Neural cell (in vitro differentiated cells): ENCODE results near the gene AMOTL2. TPM values are rescaled to one million over a fixed set of nuclear protein-coding genes. Genes with fewer than 3 reads are reported as not detected.

Experiments used
- H2AFZ ChIP-seq: fragments of 200-600, 300-800 bp; sonication (generic), shearing (Covaris generic); 2 replicates; pipeline ENCODE4 v1.6.0; 2014; ENCODE audit warnings: low read depth, mild to moderate bottlenecking, antibody characterized with exemption, low read length, moderate library complexity
- H3F3A ChIP-seq: fragments of 200-600 bp; shearing (Covaris generic); 2 replicates; pipeline ENCODE4 v1.6.1; 2016; ENCODE audit warnings: mild to moderate bottlenecking, moderate library complexity, mixed read lengths, antibody characterized with exemption, low read length; ENCODE audit not compliant: insufficient read depth, poor library complexity, severe bottlenecking
- H3K27ac ChIP-seq: fragments of 200-600, 300-800 bp; sonication (generic), shearing (Covaris generic); 2 replicates; pipeline ENCODE4 v1.5.1; 2014; ENCODE audit warnings: mild to moderate bottlenecking, low read length, moderate library complexity
- H3K27me3 ChIP-seq: fragments of 300-800, 200-600 bp; sonication (generic), shearing (Covaris generic); 2 replicates; pipeline ENCODE4 v1.6.0; 2014; ENCODE audit warnings: mild to moderate bottlenecking, low read depth, low read length, moderate library complexity; ENCODE audit not compliant: insufficient read depth
- H3K36me3 ChIP-seq: fragments of 300-800, 200-600 bp; sonication (generic), shearing (Covaris generic); 2 replicates; pipeline ENCODE4 v1.5.1; 2014; ENCODE audit warnings: mild to moderate bottlenecking, antibody characterized with exemption, low read length, moderate library complexity; ENCODE audit not compliant: insufficient read depth
- H3K4me2 ChIP-seq: fragments of 300-800, 200-600 bp; sonication (generic), shearing (Covaris generic); 2 replicates; pipeline ENCODE4 v1.6.0; 2014; ENCODE audit warnings: mild to moderate bottlenecking, low read length
- H3K4me3 ChIP-seq: fragments of 300-800, 200-600 bp; sonication (generic), shearing (Covaris generic); 2 replicates; pipeline ENCODE4 v1.5.1; 2014; ENCODE audit warnings: mild to moderate bottlenecking, low read length, moderate library complexity
- H3K79me2 ChIP-seq: fragments of 200-600 bp; shearing (Covaris generic); replicated peaks from 2 replicates; pipeline ENCODE4 v1.6.0; 2014; ENCODE audit warnings: mild to moderate bottlenecking, low read length, moderate library complexity; ENCODE audit not compliant: insufficient read depth
- H3K9ac ChIP-seq: fragments of 300-800, 200-600 bp; sonication (generic), shearing (Covaris generic); 2 replicates; pipeline ENCODE4 v1.6.1; 2016; ENCODE audit warnings: mild to moderate bottlenecking, low read length, mixed read lengths
- H3K9me2 ChIP-seq: fragments of 200-600 bp; shearing (Covaris generic); 2 replicates; pipeline ENCODE4 v1.6.1; 2016; ENCODE audit warnings: mild to moderate bottlenecking, low read length, mixed read lengths; ENCODE audit not compliant: insufficient read depth
- H3K9me3 ChIP-seq: fragments of 200-600, 300-800 bp; sonication (generic), shearing (Covaris generic); 2 replicates; pipeline ENCODE4 v1.6.1; 2016; ENCODE audit warnings: mild to moderate bottlenecking, mixed run types, low read length, moderate library complexity, mixed read lengths
- H4K20me1 ChIP-seq: fragments of 200-600 bp; shearing (Covaris generic); 2 replicates; pipeline ENCODE4 v1.6.1; 2016; ENCODE audit warnings: mild to moderate bottlenecking, mixed run types; ENCODE audit not compliant: insufficient read depth
- EP300 ChIP-seq: fragments of 450-650 bp; conservative IDR thresholded peaks from 2 replicates; pipeline ENCODE4 v1.6.1; 2014; ENCODE audit warnings: antibody characterized with exemption, mild to moderate bottlenecking, moderate library complexity; ENCODE audit not compliant: poor library complexity, severe bottlenecking
- EZH2 ChIP-seq: fragments of 200-600, 300-800 bp; shearing (Covaris generic), sonication (generic); IDR thresholded peaks from 2 replicates; pipeline ENCODE4 v1.6.1; 2014; ENCODE audit warnings: antibody characterized with exemption, low read length, borderline replicate concordance, mild to moderate bottlenecking; ENCODE audit not compliant: insufficient read depth, poor library complexity, severe bottlenecking
- MXI1 ChIP-seq: fragments of 450-650 bp; conservative IDR thresholded peaks from 2 replicates; pipeline ENCODE4 v1.6.1; 2014; ENCODE audit warnings: antibody characterized with exemption, mild to moderate bottlenecking; ENCODE audit not compliant: poor library complexity, severe bottlenecking
- POLR2AphosphoS5 ChIP-seq: IDR thresholded peaks from 2 replicates; pipeline ENCODE4 v1.6.1; 2012
- RAD21 ChIP-seq: fragments of 450-650 bp; conservative IDR thresholded peaks from 2 replicates; pipeline ENCODE4 v1.6.1; 2014; ENCODE audit warnings: antibody characterized with exemption, mild to moderate bottlenecking, moderate library complexity
- REST ChIP-seq: IDR thresholded peaks from 2 replicates; pipeline ENCODE4 v1.6.1; 2012; ENCODE audit warnings: borderline replicate concordance
- SMC3 ChIP-seq: fragments of 450-650 bp; conservative IDR thresholded peaks from 2 replicates; pipeline ENCODE4 v1.6.1; 2014; ENCODE audit warnings: antibody characterized with exemption, mild to moderate bottlenecking, moderate library complexity; ENCODE audit not compliant: poor library complexity
- TAF1 ChIP-seq: IDR thresholded peaks from 2 replicates; pipeline ENCODE4 v1.6.1; 2012; ENCODE audit warnings: low read depth
- polyA plus RNA-seq: library from polyadenylated mRNA; depleted of rRNA; stranded (reverse); fragments of >200 nt; gene quantifications from 2 replicates; pipeline ENCODE4 v1.2.3, GENCODE V29; 2014
- TF ChIP-seq, protein P1 (sequence below): fragments of 450-650 bp; IDR thresholded peaks from 2 replicates; pipeline ENCODE4 v1.5.1; 2014; ENCODE audit warnings: antibody characterized with exemption, mild to moderate bottlenecking, moderate library complexity; ENCODE audit not compliant: poor library complexity, severe bottlenecking

AMOTL2 gene
- polyA plus RNA-seq, 1 donor from 2014 or later, result 30.1 TPM

- H3K36me3 ChIP-seq, result peaks cover 5% of the 10 kb centered on the region
- no peaks in the 10 kb centered on the region for H3K9me3 ChIP-seq
- peaks cover 37% of the 10 kb centered on the region for H3K79me2 ChIP-seq
- no peak overlapping the region for H3K4me3 ChIP-seq
- no peak overlapping the region for H3K27ac ChIP-seq
- H3F3A ChIP-seq, result no peaks in the 10 kb centered on the region
- H3K9me2 ChIP-seq, result no peaks in the 10 kb centered on the region
- H2AFZ ChIP-seq, result no peak overlapping the region
- TF ChIP-seq RAD21 (no peak), POLR2AphosphoS5 (no peak), MXI1 (no peak), EP300 (no peak), SMC3 (no peak), EZH2 (no peak), REST (no peak), TAF1 (no peak)
- TF ChIP-seq, protein P1, sequence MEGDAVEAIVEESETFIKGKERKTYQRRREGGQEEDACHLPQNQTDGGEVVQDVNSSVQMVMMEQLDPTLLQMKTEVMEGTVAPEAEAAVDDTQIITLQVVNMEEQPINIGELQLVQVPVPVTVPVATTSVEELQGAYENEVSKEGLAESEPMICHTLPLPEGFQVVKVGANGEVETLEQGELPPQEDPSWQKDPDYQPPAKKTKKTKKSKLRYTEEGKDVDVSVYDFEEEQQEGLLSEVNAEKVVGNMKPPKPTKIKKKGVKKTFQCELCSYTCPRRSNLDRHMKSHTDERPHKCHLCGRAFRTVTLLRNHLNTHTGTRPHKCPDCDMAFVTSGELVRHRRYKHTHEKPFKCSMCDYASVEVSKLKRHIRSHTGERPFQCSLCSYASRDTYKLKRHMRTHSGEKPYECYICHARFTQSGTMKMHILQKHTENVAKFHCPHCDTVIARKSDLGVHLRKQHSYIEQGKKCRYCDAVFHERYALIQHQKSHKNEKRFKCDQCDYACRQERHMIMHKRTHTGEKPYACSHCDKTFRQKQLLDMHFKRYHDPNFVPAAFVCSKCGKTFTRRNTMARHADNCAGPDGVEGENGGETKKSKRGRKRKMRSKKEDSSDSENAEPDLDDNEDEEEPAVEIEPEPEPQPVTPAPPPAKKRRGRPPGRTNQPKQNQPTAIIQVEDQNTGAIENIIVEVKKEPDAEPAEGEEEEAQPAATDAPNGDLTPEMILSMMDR, result no peak
- H3K27me3 ChIP-seq, result no peaks in the 10 kb centered on the region
- no peaks in the 10 kb centered on the region for H4K20me1 ChIP-seq
- no peak overlapping the region for H3K4me2 ChIP-seq
- no peak overlapping the region for H3K9ac ChIP-seq
Observed at GRCh38 chr3:134367869-134368750, 6.1 kb downstream of the AMOTL2 start.

DNA sequence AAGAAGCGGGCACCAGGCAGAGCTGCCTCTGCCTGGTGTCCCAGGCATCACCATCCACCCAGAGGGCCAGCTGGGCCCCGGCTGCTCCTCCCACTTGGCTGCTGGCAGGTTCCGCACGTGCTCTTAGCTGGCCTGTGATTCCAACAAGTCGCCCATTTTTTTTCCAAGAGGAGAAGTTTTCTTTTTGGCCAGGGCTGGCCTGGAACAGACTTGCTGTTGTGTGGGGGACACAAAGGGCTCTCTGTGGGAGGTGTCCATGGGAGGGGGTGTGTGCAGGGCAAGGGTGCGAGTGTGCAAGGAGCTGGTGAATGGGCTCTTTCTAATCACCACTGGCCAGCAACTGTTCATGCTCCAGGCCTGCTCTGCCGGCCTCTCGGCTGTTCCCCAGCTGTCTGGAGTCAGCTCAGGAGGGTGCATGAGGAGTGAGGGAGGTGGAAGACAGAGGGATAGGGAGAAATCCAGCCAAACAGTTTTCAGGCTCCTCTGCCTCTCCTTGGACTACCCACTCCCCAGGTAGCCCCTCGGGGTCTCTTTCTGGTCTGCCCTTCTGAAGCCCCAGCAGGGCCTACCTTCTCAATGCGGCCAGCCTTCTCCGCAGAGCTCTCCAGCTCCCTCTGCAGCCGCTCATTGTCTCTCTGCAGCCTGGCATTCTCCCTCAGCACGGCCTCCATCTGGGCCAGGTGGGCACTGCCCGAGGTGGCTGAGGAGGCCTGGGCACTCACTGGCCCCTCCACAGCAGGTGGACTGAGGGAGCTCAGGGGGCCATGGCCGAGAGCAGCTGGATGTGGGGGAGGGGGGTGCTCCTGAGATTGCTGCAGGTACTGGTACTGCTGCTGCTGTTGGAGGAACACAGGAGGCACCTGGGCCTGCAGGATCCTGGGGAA, 7.1 kb downstream of the AMOTL2 start:
- Histone ChIP-seq H3K79me2 (peaks cover 27% of the 10 kb centered on the region), H3K36me3 (peaks cover 5% of the 10 kb centered on the region), H3K9me2 (no peaks in the 10 kb centered on the region), H3K27ac (no peak overlapping the region), H3K9me3 (no peaks in the 10 kb centered on the region), H2AFZ (no peak overlapping the region), H3K4me2 (no peak overlapping the region), H3F3A (no peaks in the 10 kb centered on the region), H3K27me3 (no peaks in the 10 kb centered on the region), H3K9ac (no peak overlapping the region), H4K20me1 (no peaks in the 10 kb centered on the region), H3K4me3 (no peak overlapping the region)
- TF ChIP-seq MXI1, result no peak
- no peak for TF ChIP-seq POLR2AphosphoS5
- TF ChIP-seq SMC3, result no peak
- TF ChIP-seq TAF1, result no peak
- no peak for TF ChIP-seq REST
- TF ChIP-seq EP300, result no peak
- no peak for TF ChIP-seq EZH2
- no peak for TF ChIP-seq RAD21
- TF ChIP-seq, protein P1, result no peak
